ENCODE data around the gene SAPCD2. TPM values are rescaled to one million over a fixed set of nuclear protein-coding genes. Genes with fewer than 3 reads are reported as not detected.

Gene SAPCD2
- total and polyA plus RNA-seq, 9 of the 15 experiments (the other 6 are each of a cell fraction or from before 2014, with no cell fraction given): 3.4 to 91.8 (median 18.8) TPM

DNA sequence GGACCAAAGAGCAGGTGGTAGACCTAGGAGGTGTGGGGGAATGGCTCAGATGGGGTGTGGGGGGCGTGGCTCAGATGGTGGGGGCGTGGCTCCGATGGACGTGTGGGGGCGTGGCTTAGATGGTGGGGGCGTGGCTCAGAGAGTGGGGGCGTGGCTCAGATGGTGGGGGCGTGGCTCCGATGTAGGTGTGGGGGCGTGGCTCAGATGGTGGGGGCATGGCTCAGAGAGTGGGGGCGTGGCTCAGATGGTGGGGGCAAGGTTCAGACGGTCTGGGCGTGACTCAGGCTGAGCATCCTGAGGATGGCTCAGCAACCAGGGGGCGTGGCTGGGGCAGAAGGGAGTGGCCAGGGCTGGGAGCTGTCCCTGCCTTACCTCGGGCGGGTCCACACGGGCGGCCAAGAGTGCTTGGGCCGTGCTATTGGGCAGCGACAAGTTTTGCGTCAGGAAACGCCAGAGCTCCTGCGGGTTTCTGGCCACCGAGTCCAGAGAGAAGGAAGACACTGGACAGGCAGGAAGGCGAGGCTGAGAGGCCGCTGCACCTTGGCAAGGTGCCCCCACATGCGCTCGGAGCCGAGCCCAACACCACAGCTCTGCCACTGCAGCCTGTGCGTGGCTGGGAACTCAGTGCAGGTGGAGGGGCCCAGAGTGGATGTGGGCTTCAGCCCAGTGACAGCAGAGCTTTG is 48.2 kb downstream of the SAPCD2 start (continued):
- TF ChIP-seq, protein P1, sequence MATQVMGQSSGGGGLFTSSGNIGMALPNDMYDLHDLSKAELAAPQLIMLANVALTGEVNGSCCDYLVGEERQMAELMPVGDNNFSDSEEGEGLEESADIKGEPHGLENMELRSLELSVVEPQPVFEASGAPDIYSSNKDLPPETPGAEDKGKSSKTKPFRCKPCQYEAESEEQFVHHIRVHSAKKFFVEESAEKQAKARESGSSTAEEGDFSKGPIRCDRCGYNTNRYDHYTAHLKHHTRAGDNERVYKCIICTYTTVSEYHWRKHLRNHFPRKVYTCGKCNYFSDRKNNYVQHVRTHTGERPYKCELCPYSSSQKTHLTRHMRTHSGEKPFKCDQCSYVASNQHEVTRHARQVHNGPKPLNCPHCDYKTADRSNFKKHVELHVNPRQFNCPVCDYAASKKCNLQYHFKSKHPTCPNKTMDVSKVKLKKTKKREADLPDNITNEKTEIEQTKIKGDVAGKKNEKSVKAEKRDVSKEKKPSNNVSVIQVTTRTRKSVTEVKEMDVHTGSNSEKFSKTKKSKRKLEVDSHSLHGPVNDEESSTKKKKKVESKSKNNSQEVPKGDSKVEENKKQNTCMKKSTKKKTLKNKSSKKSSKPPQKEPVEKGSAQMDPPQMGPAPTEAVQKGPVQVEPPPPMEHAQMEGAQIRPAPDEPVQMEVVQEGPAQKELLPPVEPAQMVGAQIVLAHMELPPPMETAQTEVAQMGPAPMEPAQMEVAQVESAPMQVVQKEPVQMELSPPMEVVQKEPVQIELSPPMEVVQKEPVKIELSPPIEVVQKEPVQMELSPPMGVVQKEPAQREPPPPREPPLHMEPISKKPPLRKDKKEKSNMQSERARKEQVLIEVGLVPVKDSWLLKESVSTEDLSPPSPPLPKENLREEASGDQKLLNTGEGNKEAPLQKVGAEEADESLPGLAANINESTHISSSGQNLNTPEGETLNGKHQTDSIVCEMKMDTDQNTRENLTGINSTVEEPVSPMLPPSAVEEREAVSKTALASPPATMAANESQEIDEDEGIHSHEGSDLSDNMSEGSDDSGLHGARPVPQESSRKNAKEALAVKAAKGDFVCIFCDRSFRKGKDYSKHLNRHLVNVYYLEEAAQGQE (IDR thresholded peaks at IDR 0.05; ENCODE audit: borderline replicate concordance): peak; percentile 58; the same call in 1 of the 2 replicates
- TF ChIP-seq, protein P1 (CRISPR knock-in tag; IDR thresholded peaks at IDR 0.05; ENCODE audit: low read depth): no peak
- TF ChIP-seq PRDM10 (IDR thresholded peaks at IDR 0.05; ENCODE audit: partially characterized antibody): peak; percentile 68
- peak; percentile 79 for TF ChIP-seq CTBP1 (IDR thresholded peaks at IDR 0.05; ENCODE audit: borderline replicate concordance)
- peak; percentile 75 for TF ChIP-seq CREM (IDR thresholded peaks at IDR 0.05; ENCODE audit: low read depth)
- 0 out of 2 replicates have a peak, but pooled peaks have one; percentile 26 for TF ChIP-seq KLF1 (tag; IDR thresholded peaks at IDR 0.05)
- peak; percentile 72; the same call in 1 of the 2 replicates for TF ChIP-seq JUND (IDR thresholded peaks at IDR 0.05; ENCODE audit: borderline replicate concordance, low read depth, low read length)
- peak; percentile 54; the same call in 1 of the 3 replicates for TF ChIP-seq JUND (tag; IDR thresholded peaks at IDR 0.05; ENCODE audit: borderline replicate concordance, low read depth, low read length)
- 0 out of 2 replicates have a peak, but pooled peaks have one; percentile 15 for TF ChIP-seq NFIC (IDR thresholded peaks at IDR 0.05)
- TF ChIP-seq, protein P2, sequence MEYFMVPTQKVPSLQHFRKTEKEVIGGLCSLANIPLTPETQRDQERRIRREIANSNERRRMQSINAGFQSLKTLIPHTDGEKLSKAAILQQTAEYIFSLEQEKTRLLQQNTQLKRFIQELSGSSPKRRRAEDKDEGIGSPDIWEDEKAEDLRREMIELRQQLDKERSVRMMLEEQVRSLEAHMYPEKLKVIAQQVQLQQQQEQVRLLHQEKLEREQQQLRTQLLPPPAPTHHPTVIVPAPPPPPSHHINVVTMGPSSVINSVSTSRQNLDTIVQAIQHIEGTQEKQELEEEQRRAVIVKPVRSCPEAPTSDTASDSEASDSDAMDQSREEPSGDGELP (CRISPR knock-in tag; IDR thresholded peaks at IDR 0.05; ENCODE audit: borderline replicate concordance): peak; percentile 77; the same call in 1 of the 2 replicates
- peak; percentile 32; the same call in 1 of the 2 replicates for TF ChIP-seq MAX (CRISPR knock-in tag; IDR thresholded peaks at IDR 0.05)
- TF ChIP-seq MAFK (IDR thresholded peaks at IDR 0.05; ENCODE audit: low read length): peak; percentile 23; the same call in 1 of the 2 replicates
- TF ChIP-seq MAZ (CRISPR knock-in tag; conservative IDR thresholded peaks at IDR 0.05 in 1 of 2, IDR thresholded peaks at IDR 0.05 in 1 of 2): peak; percentile 55 to 77; a peak in 2 of 4 replicates
- TF ChIP-seq TEAD2 (tag; IDR thresholded peaks at IDR 0.05): no peak

Data from K562 (cell line).